GM06990 (cell line): ENCODE measurements around the gene NOL9.

Source experiments
- DNase-seq: peaks from one replicate; pipeline ENCODE4 v3.0.0-alpha.2; 2011; ENCODE audit not compliant: insufficient read length; ENCODE audit errors: extremely low read depth
- H3K27me3 ChIP-seq: replicated peaks from 2 replicates; pipeline ENCODE4 v1.6.0; 2011; ENCODE audit warnings: low read length; ENCODE audit not compliant: control insufficient read depth, insufficient read depth
- H3K36me3 ChIP-seq: 2 replicates; pipeline ENCODE4 v1.5.1; 2011; ENCODE audit warnings: low read length; ENCODE audit not compliant: control insufficient read depth, insufficient read depth
- H3K4me3 ChIP-seq: replicated peaks from 2 replicates; pipeline ENCODE4 v1.5.1; 2011; ENCODE audit warnings: low read depth, mild to moderate bottlenecking, control low read depth, low read length
- TF ChIP-seq, protein P1 (sequence below): IDR thresholded peaks from 2 replicates; pipeline ENCODE4 v1.5.1; 2011; ENCODE audit warnings: low read length, control low read depth, mild to moderate bottlenecking, inconsistent platforms; ENCODE audit not compliant: insufficient read depth, poor library complexity, severe bottlenecking

Gene NOL9

DNA sequence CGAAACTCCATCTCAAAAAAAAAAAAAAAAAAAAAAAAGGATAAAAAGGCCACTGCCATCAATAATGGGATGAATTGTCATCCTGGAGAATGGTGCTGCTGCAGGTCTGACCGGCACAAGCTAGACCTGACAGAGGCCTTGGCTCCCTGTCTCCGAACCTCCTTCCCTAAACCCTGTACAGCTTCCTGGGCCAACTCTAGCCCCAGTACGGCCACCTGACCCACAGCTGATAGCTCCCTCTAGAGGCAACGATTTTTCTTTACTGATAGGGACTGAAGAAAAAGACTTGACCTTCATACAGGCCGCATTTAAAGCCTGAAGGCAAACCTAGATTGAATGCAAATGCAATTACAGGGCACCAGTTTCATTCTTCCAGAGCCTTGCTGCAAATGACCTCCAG lies 30.7 kb downstream of the NOL9 start:
- Histone ChIP-seq H3K36me3 (peaks cover 10% of the 10 kb centered on the region), H3K27me3 (no peaks in the 10 kb centered on the region), H3K4me3 (no peak overlapping the region)
- TF ChIP-seq, protein P1, sequence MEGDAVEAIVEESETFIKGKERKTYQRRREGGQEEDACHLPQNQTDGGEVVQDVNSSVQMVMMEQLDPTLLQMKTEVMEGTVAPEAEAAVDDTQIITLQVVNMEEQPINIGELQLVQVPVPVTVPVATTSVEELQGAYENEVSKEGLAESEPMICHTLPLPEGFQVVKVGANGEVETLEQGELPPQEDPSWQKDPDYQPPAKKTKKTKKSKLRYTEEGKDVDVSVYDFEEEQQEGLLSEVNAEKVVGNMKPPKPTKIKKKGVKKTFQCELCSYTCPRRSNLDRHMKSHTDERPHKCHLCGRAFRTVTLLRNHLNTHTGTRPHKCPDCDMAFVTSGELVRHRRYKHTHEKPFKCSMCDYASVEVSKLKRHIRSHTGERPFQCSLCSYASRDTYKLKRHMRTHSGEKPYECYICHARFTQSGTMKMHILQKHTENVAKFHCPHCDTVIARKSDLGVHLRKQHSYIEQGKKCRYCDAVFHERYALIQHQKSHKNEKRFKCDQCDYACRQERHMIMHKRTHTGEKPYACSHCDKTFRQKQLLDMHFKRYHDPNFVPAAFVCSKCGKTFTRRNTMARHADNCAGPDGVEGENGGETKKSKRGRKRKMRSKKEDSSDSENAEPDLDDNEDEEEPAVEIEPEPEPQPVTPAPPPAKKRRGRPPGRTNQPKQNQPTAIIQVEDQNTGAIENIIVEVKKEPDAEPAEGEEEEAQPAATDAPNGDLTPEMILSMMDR: peak; percentile 57
- DNase-seq: no peak

DNA sequence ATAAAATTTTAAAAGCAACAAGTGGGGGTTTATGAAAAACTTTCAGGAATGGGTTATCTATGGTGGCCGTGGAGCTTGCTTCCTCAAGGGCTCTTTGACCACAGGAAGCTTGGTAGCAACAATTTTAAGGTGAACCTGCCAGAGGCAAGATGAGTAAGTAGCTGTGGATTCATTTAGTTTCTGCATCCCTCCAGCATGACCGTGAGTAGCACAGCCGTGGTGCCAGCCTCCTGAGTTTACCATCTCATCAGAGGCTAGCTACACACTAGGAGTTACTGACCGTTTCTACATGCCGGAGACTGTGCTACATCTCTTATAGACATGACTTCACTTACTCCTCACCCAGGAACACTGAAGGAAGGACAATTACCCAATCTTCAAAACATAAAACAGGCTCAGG lies 32.8 kb downstream of the NOL9 start:
- H3K4me3 ChIP-seq: no peak overlapping the region
- TF ChIP-seq, protein P1: no peak
- no peaks in the 10 kb centered on the region for H3K27me3 ChIP-seq
- peaks cover 8% of the 10 kb centered on the region for H3K36me3 ChIP-seq
- no peak for DNase-seq

GRCh38 chr1:6519935-6520671 lies 34.2 kb downstream of the NOL9 start:
- H3K36me3 ChIP-seq: peaks cover 2% of the 10 kb centered on the region; the same call in 1 of the 2 replicates
- H3K4me3 ChIP-seq: no peak overlapping the region
- no peaks in the 10 kb centered on the region for H3K27me3 ChIP-seq
- TF ChIP-seq, protein P1: no peak
- DNase-seq: no peak

GRCh38 chr1:6519491-6519934 lies 34.8 kb downstream of the NOL9 start:
- DNase-seq: no peak
- Histone ChIP-seq H3K36me3 (peaks cover 2% of the 10 kb centered on the region; the same call in 1 of the 2 replicates), H3K27me3 (no peaks in the 10 kb centered on the region), H3K4me3 (no peak overlapping the region)
- TF ChIP-seq, protein P1: no peak

GRCh38 chr1:6517435-6517851 lies 36.9 kb downstream of the NOL9 start:
- H3K27me3 ChIP-seq: no peaks in the 10 kb centered on the region
- DNase-seq: no peak
- H3K4me3 ChIP-seq: no peak overlapping the region
- TF ChIP-seq, protein P1: no peak
- no peaks in the 10 kb centered on the region for H3K36me3 ChIP-seq
